ENCODE measurements around the gene ASCL1. TPM values are rescaled to one million over a fixed set of nuclear protein-coding genes. Genes with fewer than 3 reads are reported as not detected.

Gene ASCL1
- total RNA-seq, 3 donors from 2014 or later = 0.16 TPM; not detected in 2

DNA sequence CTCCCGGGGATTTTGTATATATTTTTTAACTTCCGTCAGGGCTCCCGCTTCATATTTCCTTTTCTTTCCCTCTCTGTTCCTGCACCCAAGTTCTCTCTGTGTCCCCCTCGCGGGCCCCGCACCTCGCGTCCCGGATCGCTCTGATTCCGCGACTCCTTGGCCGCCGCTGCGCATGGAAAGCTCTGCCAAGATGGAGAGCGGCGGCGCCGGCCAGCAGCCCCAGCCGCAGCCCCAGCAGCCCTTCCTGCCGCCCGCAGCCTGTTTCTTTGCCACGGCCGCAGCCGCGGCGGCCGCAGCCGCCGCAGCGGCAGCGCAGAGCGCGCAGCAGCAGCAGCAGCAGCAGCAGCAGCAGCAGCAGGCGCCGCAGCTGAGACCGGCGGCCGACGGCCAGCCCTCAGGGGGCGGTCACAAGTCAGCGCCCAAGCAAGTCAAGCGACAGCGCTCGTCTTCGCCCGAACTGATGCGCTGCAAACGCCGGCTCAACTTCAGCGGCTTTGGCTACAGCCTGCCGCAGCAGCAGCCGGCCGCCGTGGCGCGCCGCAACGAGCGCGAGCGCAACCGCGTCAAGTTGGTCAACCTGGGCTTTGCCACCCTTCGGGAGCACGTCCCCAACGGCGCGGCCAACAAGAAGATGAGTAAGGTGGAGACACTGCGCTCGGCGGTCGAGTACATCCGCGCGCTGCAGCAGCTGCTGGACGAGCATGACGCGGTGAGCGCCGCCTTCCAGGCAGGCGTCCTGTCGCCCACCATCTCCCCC is 777 bp downstream of the ASCL1 start:
- peaks cover 8% of the 10 kb centered on the region for H3K4me1 ChIP-seq (ENCODE audit: low read depth)
- H3K4me3 ChIP-seq = no peak overlapping the region
- no peaks in the 10 kb centered on the region for H3K36me3 ChIP-seq (ENCODE audit: low read depth)
- TF ChIP-seq, protein P1, sequence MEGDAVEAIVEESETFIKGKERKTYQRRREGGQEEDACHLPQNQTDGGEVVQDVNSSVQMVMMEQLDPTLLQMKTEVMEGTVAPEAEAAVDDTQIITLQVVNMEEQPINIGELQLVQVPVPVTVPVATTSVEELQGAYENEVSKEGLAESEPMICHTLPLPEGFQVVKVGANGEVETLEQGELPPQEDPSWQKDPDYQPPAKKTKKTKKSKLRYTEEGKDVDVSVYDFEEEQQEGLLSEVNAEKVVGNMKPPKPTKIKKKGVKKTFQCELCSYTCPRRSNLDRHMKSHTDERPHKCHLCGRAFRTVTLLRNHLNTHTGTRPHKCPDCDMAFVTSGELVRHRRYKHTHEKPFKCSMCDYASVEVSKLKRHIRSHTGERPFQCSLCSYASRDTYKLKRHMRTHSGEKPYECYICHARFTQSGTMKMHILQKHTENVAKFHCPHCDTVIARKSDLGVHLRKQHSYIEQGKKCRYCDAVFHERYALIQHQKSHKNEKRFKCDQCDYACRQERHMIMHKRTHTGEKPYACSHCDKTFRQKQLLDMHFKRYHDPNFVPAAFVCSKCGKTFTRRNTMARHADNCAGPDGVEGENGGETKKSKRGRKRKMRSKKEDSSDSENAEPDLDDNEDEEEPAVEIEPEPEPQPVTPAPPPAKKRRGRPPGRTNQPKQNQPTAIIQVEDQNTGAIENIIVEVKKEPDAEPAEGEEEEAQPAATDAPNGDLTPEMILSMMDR (IDR thresholded peaks at IDR 0.05) = no peak
- H3K9me3 ChIP-seq = no peaks in the 10 kb centered on the region
- intact Hi-C loops (cut with DNase I, micrococcal nuclease) = no loop called here
- peak; percentile 25 for ATAC-seq
- DNase-seq = peak in 1 of 3 donors; percentile 31

GRCh38 chr12:102958830-102959176 is 1.3 kb downstream of the ASCL1 start:
- no peak for DNase-seq
- intact Hi-C loops (cut with DNase I, micrococcal nuclease) = no loop called here
- Histone ChIP-seq H3K36me3 (ENCODE audit: low read depth) (no peaks in the 10 kb centered on the region), H3K9me3 (no peaks in the 10 kb centered on the region), H3K4me1 (ENCODE audit: low read depth) (peaks cover 8% of the 10 kb centered on the region), H3K4me3 (no peak overlapping the region)
- TF ChIP-seq, protein P1 (IDR thresholded peaks at IDR 0.05) = no peak
- ATAC-seq = no peak

- TF ChIP-seq, protein P1 (IDR thresholded peaks at IDR 0.05) = no peak
Measured at GRCh38 chr12:102959391-102959790, 1.9 kb downstream of the ASCL1 start.

GRCh38 chr12:102960766-102961465 is 3.4 kb downstream of the ASCL1 start:
- H3K9me3 ChIP-seq = no peaks in the 10 kb centered on the region
- intact Hi-C loops (cut with DNase I, micrococcal nuclease) = no loop called here
- peaks cover 8% of the 10 kb centered on the region for H3K4me1 ChIP-seq (ENCODE audit: low read depth)
- H3K36me3 ChIP-seq (ENCODE audit: low read depth) = no peaks in the 10 kb centered on the region
- H3K4me3 ChIP-seq = no peak overlapping the region
- DNase-seq = no peak
- no peak for ATAC-seq
- TF ChIP-seq, protein P1 (IDR thresholded peaks at IDR 0.05) = no peak

More at GRCh38 chr12:102959391-102959790, 1.9 kb downstream of the ASCL1 start:
- no peaks in the 10 kb centered on the region for H3K36me3 ChIP-seq (ENCODE audit: low read depth)
- intact Hi-C loops (cut with DNase I, micrococcal nuclease) = no loop called here
- H3K4me1 ChIP-seq (ENCODE audit: low read depth) = peaks cover 8% of the 10 kb centered on the region
- no peak overlapping the region for H3K4me3 ChIP-seq
- ATAC-seq (no peak), DNase-seq (no peak)
- H3K9me3 ChIP-seq = no peaks in the 10 kb centered on the region

DNA sequence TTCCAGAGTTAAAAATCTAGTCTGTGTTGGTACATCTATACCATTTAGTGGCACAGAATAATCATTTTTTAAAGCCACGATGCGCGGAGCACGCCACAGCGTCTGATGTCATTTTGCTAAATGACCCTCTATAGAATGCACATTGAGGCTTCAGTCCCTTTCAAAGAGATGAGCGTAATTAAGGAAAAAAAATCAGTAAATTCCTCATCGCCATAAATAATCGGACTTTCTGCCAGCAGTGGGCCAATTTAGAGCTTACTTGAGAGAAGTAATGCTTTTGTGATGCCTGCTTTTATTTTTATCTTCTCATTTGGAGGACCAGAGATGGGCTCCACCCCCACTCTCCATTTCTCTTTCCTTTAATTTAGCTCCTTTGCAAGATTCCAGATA is 4.0 kb downstream of the ASCL1 start:
- H3K4me3 ChIP-seq = no peak overlapping the region
- H3K4me1 ChIP-seq (ENCODE audit: low read depth) = peaks cover 8% of the 10 kb centered on the region
- DNase-seq (no peak), ATAC-seq (no peak)
- TF ChIP-seq, protein P1 (IDR thresholded peaks at IDR 0.05) = no peak
- H3K36me3 ChIP-seq (ENCODE audit: low read depth) = no peaks in the 10 kb centered on the region
- no peaks in the 10 kb centered on the region for H3K9me3 ChIP-seq
- intact Hi-C loops (cut with DNase I, micrococcal nuclease) = no loop called here
